ENCODE measurements around the gene PEX26. TPM values are rescaled to one million over a fixed set of nuclear protein-coding genes. Genes with fewer than 3 reads are reported as not detected.
A peak's percentile ranks its signal among the peaks of the same experiment; 100 is the strongest.

PEX26 gene
- total and polyA plus RNA-seq, 2 of the 13 experiments (the other 11 are each of a cell fraction or from before 2014, with no cell fraction given): 10.6 to 25.1 TPM

- TF ChIP-seq, protein P1, sequence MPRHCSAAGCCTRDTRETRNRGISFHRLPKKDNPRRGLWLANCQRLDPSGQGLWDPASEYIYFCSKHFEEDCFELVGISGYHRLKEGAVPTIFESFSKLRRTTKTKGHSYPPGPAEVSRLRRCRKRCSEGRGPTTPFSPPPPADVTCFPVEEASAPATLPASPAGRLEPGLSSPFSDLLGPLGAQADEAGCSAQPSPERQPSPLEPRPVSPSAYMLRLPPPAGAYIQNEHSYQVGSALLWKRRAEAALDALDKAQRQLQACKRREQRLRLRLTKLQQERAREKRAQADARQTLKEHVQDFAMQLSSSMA (CRISPR knock-in tag; IDR thresholded peaks at IDR 0.05): 0 out of 2 replicates have a peak, but pooled peaks have one; percentile 33
- TF ChIP-seq ZNF879 (CRISPR knock-in tag; IDR thresholded peaks at IDR 0.05) (0 out of 2 replicates have a peak, but pooled peaks have one; percentile 58), SP1 (IDR thresholded peaks at IDR 0.05) (no peak), SP1 (CRISPR knock-in tag; IDR thresholded peaks at IDR 0.05) (no peak), HES4 (CRISPR knock-in tag; IDR thresholded peaks at IDR 0.05; ENCODE audit: borderline replicate concordance) (no peak), RBAK (CRISPR knock-in tag; IDR thresholded peaks at IDR 0.05) (0 out of 2 replicates have a peak, but pooled peaks have one; percentile 66), TBX2 (CRISPR knock-in tag; IDR thresholded peaks at IDR 0.05; ENCODE audit: borderline replicate concordance) (peak; percentile 84), POLR2AphosphoS5 (IDR thresholded peaks at IDR 0.05; ENCODE audit: low read depth, low read length) (peak; percentile 99), PHF5A (CRISPR knock-in tag; IDR thresholded peaks at IDR 0.05; ENCODE audit: low read depth, unreplicated experiment) (peak; percentile 60), ZNF329 (CRISPR knock-in tag; IDR thresholded peaks at IDR 0.05; ENCODE audit: low read depth) (no peak), MAF1 (CRISPR knock-in tag; IDR thresholded peaks at IDR 0.05; ENCODE audit: borderline replicate concordance) (no peak), CENPX (CRISPR knock-in tag; IDR thresholded peaks at IDR 0.05) (no peak), ZFP90 (CRISPR knock-in tag; IDR thresholded peaks at IDR 0.05; ENCODE audit: borderline replicate concordance) (peak; percentile 68; the same call in 1 of the 2 replicates), KMT2A (CRISPR knock-in tag; IDR thresholded peaks at IDR 0.05) (peak; percentile 90), NFIC (IDR thresholded peaks at IDR 0.05; ENCODE audit: low read length) (peak; percentile 69), ZFP36 (IDR thresholded peaks at IDR 0.05; ENCODE audit: borderline replicate concordance, low read depth, low read length, partially characterized antibody) (no peak), ISX (CRISPR knock-in tag; conservative IDR thresholded peaks at IDR 0.05) (no peak), STAG1 (CRISPR knock-in tag; IDR thresholded peaks at IDR 0.05) (peak; percentile 18; the same call in 1 of the 2 replicates), ZNF20 (CRISPR knock-in tag; IDR thresholded peaks at IDR 0.05) (no peak), CC2D1A (CRISPR knock-in tag; IDR thresholded peaks at IDR 0.05) (no peak), AGO2 (optimal IDR thresholded peaks at IDR 0.05; ENCODE audit: low read depth, low read length) (no peak), ZNF768 (CRISPR knock-in tag; IDR thresholded peaks at IDR 0.05) (no peak), ZNF354B (CRISPR knock-in tag; IDR thresholded peaks at IDR 0.05) (no peak; the same call in 1 of the 2 replicates), ZFP41 (CRISPR knock-in tag; IDR thresholded peaks at IDR 0.05; ENCODE audit: borderline replicate concordance) (0 out of 2 replicates have a peak, but pooled peaks have one; percentile 65), ZNF510 (CRISPR knock-in tag; IDR thresholded peaks at IDR 0.05; ENCODE audit: low read depth) (no peak), SRSF1 (optimal IDR thresholded peaks at IDR 0.05; ENCODE audit: low read depth, low read length) (no peak)
- TF ChIP-seq, protein P2, sequence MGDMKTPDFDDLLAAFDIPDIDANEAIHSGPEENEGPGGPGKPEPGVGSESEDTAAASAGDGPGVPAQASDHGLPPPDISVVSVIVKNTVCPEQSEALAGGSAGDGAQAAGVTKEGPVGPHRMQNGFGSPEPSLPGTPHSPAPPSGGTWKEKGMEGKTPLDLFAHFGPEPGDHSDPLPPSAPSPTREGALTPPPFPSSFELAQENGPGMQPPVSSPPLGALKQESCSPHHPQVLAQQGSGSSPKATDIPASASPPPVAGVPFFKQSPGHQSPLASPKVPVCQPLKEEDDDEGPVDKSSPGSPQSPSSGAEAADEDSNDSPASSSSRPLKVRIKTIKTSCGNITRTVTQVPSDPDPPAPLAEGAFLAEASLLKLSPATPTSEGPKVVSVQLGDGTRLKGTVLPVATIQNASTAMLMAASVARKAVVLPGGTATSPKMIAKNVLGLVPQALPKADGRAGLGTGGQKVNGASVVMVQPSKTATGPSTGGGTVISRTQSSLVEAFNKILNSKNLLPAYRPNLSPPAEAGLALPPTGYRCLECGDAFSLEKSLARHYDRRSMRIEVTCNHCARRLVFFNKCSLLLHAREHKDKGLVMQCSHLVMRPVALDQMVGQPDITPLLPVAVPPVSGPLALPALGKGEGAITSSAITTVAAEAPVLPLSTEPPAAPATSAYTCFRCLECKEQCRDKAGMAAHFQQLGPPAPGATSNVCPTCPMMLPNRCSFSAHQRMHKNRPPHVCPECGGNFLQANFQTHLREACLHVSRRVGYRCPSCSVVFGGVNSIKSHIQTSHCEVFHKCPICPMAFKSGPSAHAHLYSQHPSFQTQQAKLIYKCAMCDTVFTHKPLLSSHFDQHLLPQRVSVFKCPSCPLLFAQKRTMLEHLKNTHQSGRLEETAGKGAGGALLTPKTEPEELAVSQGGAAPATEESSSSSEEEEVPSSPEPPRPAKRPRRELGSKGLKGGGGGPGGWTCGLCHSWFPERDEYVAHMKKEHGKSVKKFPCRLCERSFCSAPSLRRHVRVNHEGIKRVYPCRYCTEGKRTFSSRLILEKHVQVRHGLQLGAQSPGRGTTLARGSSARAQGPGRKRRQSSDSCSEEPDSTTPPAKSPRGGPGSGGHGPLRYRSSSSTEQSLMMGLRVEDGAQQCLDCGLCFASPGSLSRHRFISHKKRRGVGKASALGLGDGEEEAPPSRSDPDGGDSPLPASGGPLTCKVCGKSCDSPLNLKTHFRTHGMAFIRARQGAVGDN (CRISPR knock-in tag; IDR thresholded peaks at IDR 0.05): peak; percentile 71
Observed at GRCh38 chr22:18148293-18148965, 70.6 kb downstream of the PEX26 start (continued).
